HG03066 (cell line): ENCODE measurements around the gene CCDC30.
"Not testable (repeated sequence)": the region's sequence is repeated elsewhere in the genome, so short reads cannot be mapped to it uniquely, and the experiment has no call there.

Experiments
- ATAC-seq: cut with Tn5 transposase; IDR thresholded peaks from one replicate; pipeline ENCODE4 v1.9.1; 2021; ENCODE audit warnings: low read depth; ENCODE audit not compliant: unreplicated experiment

CCDC30 gene

DNA sequence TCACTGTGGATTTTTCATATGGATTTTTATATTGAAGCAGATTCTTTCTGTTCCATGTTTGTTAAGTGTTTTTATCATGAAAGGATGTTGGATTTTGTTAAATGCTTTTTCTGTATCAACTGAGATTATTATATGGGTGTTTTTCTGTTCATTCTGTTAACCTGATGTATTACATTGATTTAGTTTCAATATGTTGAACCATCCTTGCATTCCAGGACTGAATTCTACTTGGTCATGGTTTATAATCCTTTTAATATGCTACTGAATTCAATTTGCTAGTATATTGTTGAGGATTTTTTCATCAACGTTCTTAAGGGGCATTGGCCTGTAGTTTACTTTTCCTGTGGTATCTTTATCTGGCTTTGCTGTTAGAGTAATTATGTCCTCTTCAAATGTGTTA, 55.8 kb downstream of the CCDC30 start:
- no peak for ATAC-seq

GRCh38 chr1:42523171-42523570, 60.1 kb downstream of the CCDC30 start:
- no peak for ATAC-seq

- ATAC-seq: no peak
Observed at GRCh38 chr1:42524330-42524729, 61.2 kb downstream of the CCDC30 start.

DNA sequence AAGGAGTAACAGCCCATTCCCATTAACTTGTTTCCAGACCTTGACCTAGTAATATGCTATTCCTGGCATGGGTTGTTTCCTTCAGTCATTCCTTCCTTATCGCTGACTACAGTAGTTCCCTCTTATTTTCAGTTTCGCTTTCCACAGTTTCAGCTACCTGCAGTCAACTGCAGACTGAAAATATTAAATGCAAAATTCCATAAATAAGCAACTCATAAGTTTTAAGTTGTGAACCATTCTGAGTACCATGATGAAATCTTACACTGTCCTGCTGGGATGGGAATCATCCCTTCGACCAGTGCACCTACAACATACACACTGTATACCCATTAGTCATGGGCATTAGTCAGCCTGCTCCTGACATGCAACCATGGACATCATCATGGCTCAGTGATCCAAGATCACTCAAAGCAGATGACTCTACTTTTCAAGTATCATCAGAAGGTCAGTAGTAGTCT, 66.7 kb downstream of the CCDC30 start:
- ATAC-seq: no peak

GRCh38 chr1:42531043-42531442, 68.0 kb downstream of the CCDC30 start:
- no peak for ATAC-seq

DNA sequence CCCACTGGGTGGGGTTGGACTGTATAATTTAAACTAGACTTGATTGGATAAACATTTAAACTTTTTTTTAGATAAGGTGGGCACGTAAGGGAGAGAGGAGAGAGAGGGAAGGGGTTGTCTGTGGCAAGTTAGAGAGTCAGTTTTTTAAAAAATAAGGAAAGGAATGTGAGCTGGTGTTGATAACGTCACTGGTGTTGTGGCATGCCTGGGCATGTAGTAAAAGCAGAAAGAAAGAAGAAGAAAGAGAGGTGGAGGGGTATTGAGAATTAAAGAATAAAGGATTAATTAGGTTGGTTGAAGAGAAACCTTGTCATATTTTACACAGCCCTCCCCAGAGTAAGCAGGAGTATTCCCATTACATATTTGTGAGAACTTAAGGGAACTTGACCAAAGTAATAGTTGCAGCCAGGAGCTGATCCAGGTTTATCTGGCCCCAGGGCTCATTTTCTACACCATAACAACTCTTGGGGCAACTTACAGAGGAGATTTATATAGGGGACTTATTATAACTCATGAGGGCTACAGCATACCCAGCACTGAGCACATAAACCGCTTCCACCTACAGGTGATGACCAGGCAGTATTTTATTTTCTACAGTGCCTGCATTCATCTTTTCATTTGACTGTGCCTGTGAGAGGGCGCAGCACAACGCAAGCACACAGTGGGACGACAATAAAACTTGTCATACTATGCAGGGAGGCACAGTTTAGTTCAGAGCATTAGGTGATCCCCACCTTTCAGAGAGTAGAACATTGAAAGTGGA, 70.2 kb downstream of the CCDC30 start:
- ATAC-seq: no peak

DNA sequence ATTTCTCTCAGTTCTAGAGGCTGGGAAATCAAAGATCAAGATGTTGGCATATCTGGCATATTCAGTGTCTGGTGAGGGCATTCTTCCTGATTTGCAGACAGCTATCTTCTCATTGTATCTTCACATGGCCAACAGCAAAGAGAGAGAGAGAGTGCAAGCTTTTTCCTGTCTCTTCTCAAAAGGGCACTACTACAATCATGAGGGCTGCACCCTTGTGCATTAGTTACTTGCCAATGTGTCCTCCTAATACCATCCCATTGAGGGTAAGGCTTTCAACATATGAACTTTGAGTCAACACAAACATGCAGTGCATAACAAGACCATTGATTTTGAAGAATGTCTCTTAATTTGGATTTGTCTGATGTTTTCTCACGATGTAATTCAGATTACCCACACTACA, 78.0 kb downstream of the CCDC30 start:
- ATAC-seq: no peak

DNA sequence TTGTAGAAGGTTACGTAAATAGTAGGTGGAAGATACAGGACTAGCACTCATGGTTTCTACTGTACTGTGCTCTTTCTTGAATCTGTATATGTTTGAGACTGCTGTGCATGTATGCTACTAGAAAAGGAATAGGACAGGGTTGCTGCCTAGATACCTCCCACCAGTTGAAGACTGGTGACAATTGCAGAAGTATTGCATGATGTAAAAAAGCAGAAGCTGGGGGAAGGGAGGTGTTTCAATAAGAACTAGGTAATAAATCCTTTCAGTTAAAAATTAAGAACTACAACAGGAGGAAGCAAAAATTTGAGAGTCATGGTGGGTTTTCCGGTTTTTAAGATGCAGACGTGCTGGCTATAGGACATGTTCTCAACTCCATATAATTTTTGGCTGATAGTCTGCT, 88.1 kb downstream of the CCDC30 start:
- ATAC-seq: no peak

- no peak for ATAC-seq
Observed at GRCh38 chr1:42551590-42551989, 88.5 kb downstream of the CCDC30 start.

GRCh38 chr1:42552636-42553035, 89.5 kb downstream of the CCDC30 start:
- no peak for ATAC-seq

DNA sequence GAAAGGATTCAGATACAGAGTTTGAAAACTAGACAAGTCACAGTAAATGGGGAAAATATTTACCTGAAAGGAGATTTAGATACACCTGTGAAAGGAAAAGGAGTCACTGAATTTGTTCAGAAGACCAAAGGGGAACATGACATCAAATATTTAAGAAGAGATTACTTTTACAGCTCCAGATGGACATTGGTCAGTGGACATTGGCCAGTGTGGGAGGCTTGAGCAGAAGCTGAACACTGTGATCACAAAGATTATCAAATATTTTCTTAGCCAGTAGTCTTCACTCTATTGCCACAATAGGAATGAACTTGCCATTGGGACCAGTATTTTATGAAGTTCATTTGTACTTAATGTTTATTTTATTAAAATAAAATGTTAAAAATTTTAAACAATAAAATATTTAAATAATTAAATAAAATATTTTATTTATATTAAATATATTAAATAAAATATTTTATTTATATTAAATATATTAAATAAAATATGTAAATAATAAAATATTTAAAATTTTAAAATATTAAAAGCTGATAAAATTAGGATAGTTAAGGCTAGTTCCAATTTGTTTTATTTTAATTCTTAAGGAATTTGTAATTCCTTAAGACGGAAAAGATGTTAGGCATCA, 94.3 kb downstream of the CCDC30 start:
- no peak for ATAC-seq

DNA sequence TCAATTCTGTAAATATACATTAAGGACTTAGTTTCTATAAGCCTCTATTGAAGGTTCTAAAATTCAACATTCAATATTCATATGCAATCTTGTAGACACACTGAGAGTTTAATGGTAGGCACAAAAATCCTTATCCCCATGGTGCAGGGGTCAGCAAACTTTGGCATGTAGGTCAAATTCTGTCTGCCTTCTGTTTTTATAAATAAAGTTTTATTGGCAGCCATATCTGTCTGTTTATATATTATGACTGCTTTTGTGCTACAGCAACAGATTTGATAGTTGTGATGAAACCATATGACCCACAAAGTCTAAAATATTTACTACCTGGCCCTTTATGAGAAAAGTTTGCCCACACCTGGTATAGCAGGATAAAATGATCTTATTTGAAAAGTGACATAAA, 104.0 kb downstream of the CCDC30 start:
- ATAC-seq: no peak

- ATAC-seq: no peak
Observed at GRCh38 chr1:42576935-42577334, 113.8 kb downstream of the CCDC30 start.

GRCh38 chr1:42586016-42586415, 122.9 kb downstream of the CCDC30 start:
- no peak for ATAC-seq

DNA sequence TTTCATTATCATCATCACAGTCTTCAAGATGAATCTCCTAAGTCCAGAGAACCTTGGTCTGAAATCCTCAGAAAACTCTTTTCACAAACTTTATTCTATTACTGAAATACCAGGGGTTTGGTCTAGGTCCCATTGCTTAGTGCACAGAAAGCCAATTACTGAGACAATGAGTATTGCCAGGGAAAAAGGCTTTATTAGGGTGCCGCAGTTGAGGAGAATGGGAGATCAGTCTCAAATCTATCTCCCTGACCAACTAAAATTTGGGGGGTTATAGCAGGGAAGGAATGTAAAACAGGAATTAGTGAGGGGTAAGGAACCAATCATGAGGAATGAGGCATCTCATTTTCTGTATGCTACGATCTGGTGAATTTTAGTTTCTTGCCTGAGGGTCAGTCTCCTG, 124.7 kb downstream of the CCDC30 start:
- ATAC-seq: no peak

DNA sequence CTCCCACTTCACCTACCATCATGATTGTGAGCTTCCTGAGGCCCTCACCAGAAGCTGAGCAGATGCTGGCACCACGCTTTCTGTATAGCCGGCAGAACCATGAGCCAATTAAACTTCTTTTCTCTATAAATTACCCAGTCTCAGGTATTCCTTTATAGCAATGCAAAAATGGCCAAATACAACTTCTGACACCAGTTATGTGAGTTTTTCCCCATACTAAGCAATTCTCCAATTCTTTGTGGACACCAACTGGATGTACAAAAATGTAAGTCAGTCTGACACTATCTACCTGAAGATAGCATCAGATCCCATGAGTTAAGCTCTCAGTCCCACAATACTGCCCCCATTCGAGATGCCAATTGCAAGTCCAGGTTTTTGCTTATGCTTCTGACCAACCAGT, 129.7 kb downstream of the CCDC30 start:
- no peak for ATAC-seq

GRCh38 chr1:42593486-42594100, 130.5 kb downstream of the CCDC30 start:
- no peak for ATAC-seq

DNA sequence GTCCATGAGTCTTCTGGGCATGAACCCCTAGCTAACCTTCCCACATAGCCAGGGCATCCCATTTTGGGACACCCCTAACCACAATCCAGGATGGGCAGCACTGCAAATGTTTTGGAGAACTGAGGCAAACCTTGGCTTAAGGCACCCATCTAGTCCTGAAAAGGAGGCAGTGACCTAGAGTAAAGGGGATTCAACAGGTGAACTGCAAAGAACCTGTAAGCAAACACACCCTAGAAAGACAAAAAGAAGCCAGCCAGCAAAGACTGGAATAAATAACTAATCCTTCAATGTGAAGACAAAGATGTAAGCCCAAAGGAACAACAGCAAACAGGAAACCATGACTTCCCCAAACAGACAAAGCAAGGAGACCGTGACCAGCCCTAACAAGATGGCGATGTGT, 138.4 kb downstream of the CCDC30 start:
- ATAC-seq: no peak

- ATAC-seq: no peak
Observed at GRCh38 chr1:42613803-42614131, 150.7 kb downstream of the CCDC30 start.

DNA sequence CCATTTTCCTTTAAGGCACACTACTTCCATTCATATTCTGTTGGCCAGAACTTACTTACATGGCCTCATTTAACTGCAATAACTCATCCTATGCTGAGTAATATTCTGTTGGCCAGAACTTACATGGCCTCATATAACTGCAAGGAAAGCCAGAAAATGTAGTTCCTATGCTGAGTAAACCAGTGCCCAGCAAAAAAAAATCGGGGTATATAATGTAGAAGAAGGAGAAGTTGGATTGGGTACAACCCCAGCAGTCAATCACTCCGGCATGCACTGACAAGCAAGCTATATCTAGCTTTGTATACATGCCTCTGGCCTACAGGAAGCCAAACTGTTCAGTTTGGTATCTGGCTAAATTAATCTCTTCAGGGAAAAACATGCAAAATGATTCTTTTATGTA, 155.8 kb downstream of the CCDC30 start:
- ATAC-seq: no peak

GRCh38 chr1:42620307-42620706, 157.2 kb downstream of the CCDC30 start:
- ATAC-seq: no peak

DNA sequence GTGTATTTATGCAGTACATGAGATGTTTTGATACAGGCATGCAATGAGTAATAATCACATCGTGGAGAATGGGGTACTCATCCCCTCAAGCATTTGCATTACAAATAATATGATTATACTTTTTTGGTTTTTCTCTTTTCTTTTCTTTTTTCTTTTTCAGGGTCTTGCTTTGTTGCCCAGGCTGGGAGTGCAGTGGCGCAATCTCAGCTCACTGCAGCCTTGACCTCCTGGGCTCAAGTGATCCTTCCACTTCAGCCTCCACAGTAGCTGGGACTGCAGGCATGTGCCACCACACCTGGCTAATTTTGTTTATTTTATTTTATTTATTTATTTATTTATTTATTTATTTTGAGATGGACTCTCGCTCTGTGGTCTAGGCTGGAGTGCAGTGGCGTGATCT, 158.1 kb downstream of the CCDC30 start:
- ATAC-seq: not testable (repeated sequence)
